LNCaP clone FGC (cell line): ENCODE data around the gene OR10V1.

ENCODE experiments used
- DNase-seq: peaks from one replicate; pipeline ENCODE4 v3.0.0-alpha.2; 2011; ENCODE audit warnings: low read depth
- H3K4me3 ChIP-seq: 2 replicates; pipeline ENCODE4 v1.5.1; 2011; ENCODE audit warnings: mild to moderate bottlenecking, low read depth, low read length, control low read depth
- CTCF ChIP-seq: IDR thresholded peaks from 2 replicates; pipeline ENCODE4 v1.5.1; 2012; ENCODE audit warnings: mild to moderate bottlenecking; ENCODE audit not compliant: control insufficient read depth, insufficient read depth; ENCODE audit errors: extremely low read depth

The OR10V1 gene

GRCh38 chr11:59729834-59730233 lies 16.2 kb upstream of the OR10V1 start:
- no peak for DNase-seq
- H3K4me3 ChIP-seq, result no peak overlapping the region
- no peak for TF ChIP-seq CTCF

DNA sequence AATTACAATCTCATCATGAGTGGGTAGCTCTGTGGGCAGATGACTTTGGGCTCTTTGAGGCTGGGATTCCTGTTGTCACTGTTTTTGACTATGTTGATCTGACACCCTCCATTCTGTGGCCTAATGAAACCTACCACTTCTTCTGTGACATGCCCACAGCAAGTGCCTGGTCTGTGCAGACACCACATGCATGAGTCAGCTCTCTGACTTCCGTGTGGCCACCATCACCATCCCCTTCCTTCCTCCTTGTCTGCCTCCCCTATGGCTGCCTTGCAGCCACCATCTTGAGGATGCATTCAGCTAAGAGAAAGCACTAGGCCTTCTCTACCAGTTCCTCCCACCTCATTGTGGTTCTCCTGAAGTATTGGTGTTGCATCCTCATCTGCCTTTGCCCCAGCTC lies 15.3 kb upstream of the OR10V1 start:
- no peak overlapping the region for H3K4me3 ChIP-seq
- DNase-seq, result no peak
- TF ChIP-seq CTCF, result no peak

DNA sequence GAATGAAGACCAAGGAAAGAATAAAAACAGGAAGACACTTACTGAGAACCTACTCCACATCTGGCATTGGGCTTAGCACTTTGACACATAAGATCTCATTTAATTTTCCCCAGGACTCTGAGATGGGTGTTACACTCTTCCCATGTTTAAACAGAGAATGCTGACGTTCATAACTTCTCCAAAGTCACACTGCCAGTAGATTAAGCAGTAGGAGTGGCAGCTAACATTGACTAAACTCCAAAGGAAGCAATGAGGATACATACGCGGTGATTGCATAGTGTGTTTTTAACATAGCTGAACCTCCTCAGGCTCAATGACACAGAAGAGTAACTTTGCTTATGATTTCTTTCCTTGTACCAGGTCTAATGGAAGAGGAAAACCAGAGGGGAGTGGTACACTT lies 14.5 kb upstream of the OR10V1 start:
- no peak overlapping the region for H3K4me3 ChIP-seq
- no peak for DNase-seq
- no peak for TF ChIP-seq CTCF

GRCh38 chr11:59727426-59727825 lies 13.8 kb upstream of the OR10V1 start:
- H3K4me3 ChIP-seq, result no peak overlapping the region
- DNase-seq, result no peak
- no peak for TF ChIP-seq CTCF

DNA sequence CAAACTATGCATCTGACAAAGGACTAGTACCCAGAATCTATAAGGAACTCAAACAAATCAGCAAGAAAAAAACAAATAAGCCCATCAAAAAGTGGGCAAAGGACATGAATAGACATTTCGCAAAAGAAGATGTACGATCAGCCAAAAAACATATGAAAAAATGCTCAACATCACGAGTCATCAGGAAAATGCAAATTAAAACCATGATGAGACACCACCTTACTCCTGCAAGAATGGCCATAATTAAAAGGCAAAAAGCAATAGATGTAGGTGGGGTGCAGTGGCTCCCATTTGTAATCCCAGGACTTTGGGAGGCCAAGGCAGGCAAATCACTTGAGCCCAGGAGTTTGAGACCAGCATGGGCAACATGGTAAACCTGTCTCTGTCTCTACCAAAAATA lies 10.4 kb upstream of the OR10V1 start:
- DNase-seq, result no peak
- no peak overlapping the region for H3K4me3 ChIP-seq
- TF ChIP-seq CTCF, result no peak

- H3K4me3 ChIP-seq, result no peak overlapping the region
- no peak for DNase-seq
- TF ChIP-seq CTCF, result no peak
Measured at GRCh38 chr11:59719556-59719955, 5.9 kb upstream of the OR10V1 start.

GRCh38 chr11:59716051-59716450 lies 2.4 kb upstream of the OR10V1 start:
- no peak for DNase-seq
- H3K4me3 ChIP-seq, result no peak overlapping the region
- no peak for TF ChIP-seq CTCF
